Peyer's patch (tissue), 4 donors: Measurements from ENCODE around the gene ATAD3C.

ENCODE experiments used
- CTCF ChIP-seq, 6 experiments: fragments of 450-650 bp in 4 of 6; fragments of 200-600 bp in 2 of 6; sonication (generic) in 1 of 6; IDR thresholded peaks; one replicate each; pipeline ENCODE4 v1.5.1; 2017 to 2019; ENCODE audit warnings: antibody characterized with exemption in 6 of 6, mild to moderate bottlenecking in 3 of 6, moderate library complexity in 1 of 6
- POLR2A ChIP-seq, 2 donors: fragments of 450-650 bp; IDR thresholded peaks; one replicate each; pipeline ENCODE4 v1.5.1; 2017; ENCODE audit warnings: antibody characterized with exemption in 2 of 2, mild to moderate bottlenecking in 2 of 2, moderate library complexity in 2 of 2

GRCh38 chr1:1436630-1437032 lies 12.9 kb upstream of the ATAD3C start:
- TF ChIP-seq POLR2A (IDR thresholded peaks at IDR 0.05), result no peak
- TF ChIP-seq CTCF (IDR thresholded peaks at IDR 0.05), result no peak
